Measurements from ENCODE around the gene PYGM.

PYGM gene

GRCh38 chr11:64753380-64754123, 6.2 kb downstream of the PYGM start:
- DNase-seq (ENCODE audit: low read depth): no peak

- DNase-seq (ENCODE audit: low read depth): no peak
These were observed 6.8 kb downstream of the PYGM start for GRCh38 chr11:64753019-64753379.

- DNase-seq (ENCODE audit: low read depth): no peak
These were observed 7.4 kb downstream of the PYGM start for GRCh38 chr11:64752175-64752970.

- DNase-seq (ENCODE audit: low read depth): no peak
These were observed 8.2 kb downstream of the PYGM start for GRCh38 chr11:64751580-64751979.

GRCh38 chr11:64751136-64751535, 8.6 kb downstream of the PYGM start:
- DNase-seq (ENCODE audit: low read depth): no peak

GRCh38 chr11:64750361-64751054, 9.3 kb downstream of the PYGM start:
- no peak for DNase-seq (ENCODE audit: low read depth)

- no peak for DNase-seq (ENCODE audit: low read depth)
These were observed 11.7 kb downstream of the PYGM start for GRCh38 chr11:64747961-64748665.

- DNase-seq (ENCODE audit: low read depth): no peak
These were observed 13.3 kb downstream of the PYGM start for GRCh38 chr11:64746486-64746885.

GRCh38 chr11:64745521-64746328, 14.0 kb downstream of the PYGM start:
- DNase-seq (ENCODE audit: low read depth): peak; percentile 71

- DNase-seq (ENCODE audit: low read depth): peak; percentile 48
These were observed 14.6 kb downstream of the PYGM start for GRCh38 chr11:64745189-64745520.

- no peak for DNase-seq (ENCODE audit: low read depth)
These were observed 15.1 kb downstream of the PYGM start for GRCh38 chr11:64744544-64745188.

GRCh38 chr11:64743591-64744543, 15.9 kb downstream of the PYGM start, which contains the start of gene RASGRP2:
Gene RASGRP2 (minus strand): TSS chr11:64744142. CDS start chr11:64742866, 1,276 bp downstream.
- peak; percentile 72 for DNase-seq (ENCODE audit: low read depth)

GRCh38 chr11:64742889-64743590, 16.7 kb downstream of the PYGM start:
- peak; percentile 67 for DNase-seq (ENCODE audit: low read depth)

GRCh38 chr11:64742087-64742888, 17.5 kb downstream of the PYGM start:
- DNase-seq (ENCODE audit: low read depth): no peak

- DNase-seq (ENCODE audit: low read depth): no peak
These were observed 18.2 kb downstream of the PYGM start for GRCh38 chr11:64741375-64742086.

GRCh38 chr11:64739871-64740270, 19.9 kb downstream of the PYGM start:
- no peak for DNase-seq (ENCODE audit: low read depth)

- DNase-seq (ENCODE audit: low read depth): no peak
These were observed 23.1 kb downstream of the PYGM start for GRCh38 chr11:64736654-64737053.

Data from activated gamma-delta T cell treated with anti-CD3 and anti-CD28 coated beads, Interleukin-2, amount 50 U/mL, for 16 hours (primary cell).